ENCODE results near the gene CCDC188.
A peak's percentile ranks its signal among the peaks of the same experiment; 100 is the strongest.

Gene CCDC188

GRCh38 chr22:20137671-20138416, 13.0 kb downstream of the CCDC188 start:
- peaks cover 2% of the 10 kb centered on the region; the same call in 1 of the 2 replicates for H3K36me3 ChIP-seq (ENCODE audit: insufficient read depth, low read length)
- 92% methylated on average over 26 of the region's 26 CpGs for WGBS
- H3K27me3 ChIP-seq (ENCODE audit: insufficient read depth, low read length): no peaks in the 10 kb centered on the region
- H3K9ac ChIP-seq (ENCODE audit: low read depth, low read length): no peak overlapping the region; the same call in 1 of the 2 replicates
- no peak overlapping the region for H3K27ac ChIP-seq (ENCODE audit: low read depth, low read length)
- H3K9me3 ChIP-seq (ENCODE audit: insufficient read depth, low read depth, low read length): no peaks in the 10 kb centered on the region
- H3K4me3 ChIP-seq (ENCODE audit: low read length): no peak overlapping the region
- H3K4me1 ChIP-seq (ENCODE audit: insufficient read depth, low read length): 0 out of 2 replicates have a peak, but pooled peaks cover under 1% of the 10 kb centered on the region

- Histone ChIP-seq H3K27ac (ENCODE audit: low read depth, low read length) (no peak overlapping the region), H3K9me3 (ENCODE audit: insufficient read depth, low read depth, low read length) (no peaks in the 10 kb centered on the region), H3K4me3 (ENCODE audit: low read length) (no peak overlapping the region), H3K36me3 (ENCODE audit: insufficient read depth, low read length) (peaks cover 2% of the 10 kb centered on the region; the same call in 1 of the 2 replicates), H3K27me3 (ENCODE audit: insufficient read depth, low read length) (no peaks in the 10 kb centered on the region), H3K4me1 (ENCODE audit: insufficient read depth, low read length) (peaks cover 5% of the 10 kb centered on the region; the same call in 1 of the 2 replicates), H3K9ac (ENCODE audit: low read depth, low read length) (peak overlapping the region; percentile 31; the same call in 1 of the 2 replicates)
- WGBS: 92% methylated on average over 13 of the region's 13 CpGs
These were observed 13.7 kb downstream of the CCDC188 start for GRCh38 chr22:20137113-20137512.

DNA sequence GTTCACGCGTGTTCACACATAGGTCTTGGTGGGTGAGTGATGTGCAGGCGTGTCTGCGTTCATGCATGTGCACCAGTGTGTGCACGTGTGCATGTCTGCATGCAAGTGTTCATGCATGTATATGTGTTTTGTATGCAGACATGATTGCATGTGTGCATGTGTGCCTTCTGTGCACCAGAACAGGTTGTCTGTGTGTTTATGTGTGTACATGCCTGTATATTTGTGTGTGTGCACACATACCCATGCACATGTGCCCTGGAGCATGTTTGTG, 14.3 kb downstream of the CCDC188 start:
- no peak overlapping the region for H3K4me3 ChIP-seq (ENCODE audit: low read length)
- peaks cover 5% of the 10 kb centered on the region; the same call in 1 of the 2 replicates for H3K4me1 ChIP-seq (ENCODE audit: insufficient read depth, low read length)
- WGBS: 93% methylated on average over 5 of the region's 5 CpGs
- H3K27me3 ChIP-seq (ENCODE audit: insufficient read depth, low read length): no peaks in the 10 kb centered on the region
- H3K9me3 ChIP-seq (ENCODE audit: insufficient read depth, low read depth, low read length): no peaks in the 10 kb centered on the region
- no peak overlapping the region for H3K9ac ChIP-seq (ENCODE audit: low read depth, low read length)
- H3K27ac ChIP-seq (ENCODE audit: low read depth, low read length): no peak overlapping the region
- H3K36me3 ChIP-seq (ENCODE audit: insufficient read depth, low read length): peaks cover 2% of the 10 kb centered on the region; the same call in 1 of the 2 replicates

GRCh38 chr22:20135806-20136602, 14.9 kb downstream of the CCDC188 start:
- no peaks in the 10 kb centered on the region for H3K27me3 ChIP-seq (ENCODE audit: insufficient read depth, low read length)
- peaks cover 5% of the 10 kb centered on the region; the same call in 1 of the 2 replicates for H3K4me1 ChIP-seq (ENCODE audit: insufficient read depth, low read length)
- H3K4me3 ChIP-seq (ENCODE audit: low read length): no peak overlapping the region
- peaks cover 2% of the 10 kb centered on the region; the same call in 1 of the 2 replicates for H3K36me3 ChIP-seq (ENCODE audit: insufficient read depth, low read length)
- no peak overlapping the region for H3K27ac ChIP-seq (ENCODE audit: low read depth, low read length)
- 95% methylated on average over 25 of the region's 25 CpGs for WGBS
- H3K9ac ChIP-seq (ENCODE audit: low read depth, low read length): no peak overlapping the region
- no peaks in the 10 kb centered on the region for H3K9me3 ChIP-seq (ENCODE audit: insufficient read depth, low read depth, low read length)

- no peak overlapping the region for H3K9ac ChIP-seq (ENCODE audit: low read depth, low read length)
- H3K9me3 ChIP-seq (ENCODE audit: insufficient read depth, low read depth, low read length): no peaks in the 10 kb centered on the region
- WGBS: 93% methylated on average over 4 of the region's 4 CpGs
- H3K4me3 ChIP-seq (ENCODE audit: low read length): no peak overlapping the region
- H3K36me3 ChIP-seq (ENCODE audit: insufficient read depth, low read length): peaks cover 2% of the 10 kb centered on the region; the same call in 1 of the 2 replicates
- no peak overlapping the region for H3K27ac ChIP-seq (ENCODE audit: low read depth, low read length)
- peaks cover 5% of the 10 kb centered on the region; the same call in 1 of the 2 replicates for H3K4me1 ChIP-seq (ENCODE audit: insufficient read depth, low read length)
- no peaks in the 10 kb centered on the region for H3K27me3 ChIP-seq (ENCODE audit: insufficient read depth, low read length)
These were observed 15.6 kb downstream of the CCDC188 start for GRCh38 chr22:20135265-20135664.

GRCh38 chr22:20133930-20134549, 16.8 kb downstream of the CCDC188 start:
- WGBS: 90% methylated on average over 12 of the region's 12 CpGs
- H3K36me3 ChIP-seq (ENCODE audit: insufficient read depth, low read length): no peaks in the 10 kb centered on the region
- H3K9me3 ChIP-seq (ENCODE audit: insufficient read depth, low read depth, low read length): no peaks in the 10 kb centered on the region
- no peak overlapping the region for H3K4me3 ChIP-seq (ENCODE audit: low read length)
- H3K4me1 ChIP-seq (ENCODE audit: insufficient read depth, low read length): peaks cover 5% of the 10 kb centered on the region; the same call in 1 of the 2 replicates
- H3K9ac ChIP-seq (ENCODE audit: low read depth, low read length): no peak overlapping the region
- no peaks in the 10 kb centered on the region for H3K27me3 ChIP-seq (ENCODE audit: insufficient read depth, low read length)
- no peak overlapping the region for H3K27ac ChIP-seq (ENCODE audit: low read depth, low read length)

DNA sequence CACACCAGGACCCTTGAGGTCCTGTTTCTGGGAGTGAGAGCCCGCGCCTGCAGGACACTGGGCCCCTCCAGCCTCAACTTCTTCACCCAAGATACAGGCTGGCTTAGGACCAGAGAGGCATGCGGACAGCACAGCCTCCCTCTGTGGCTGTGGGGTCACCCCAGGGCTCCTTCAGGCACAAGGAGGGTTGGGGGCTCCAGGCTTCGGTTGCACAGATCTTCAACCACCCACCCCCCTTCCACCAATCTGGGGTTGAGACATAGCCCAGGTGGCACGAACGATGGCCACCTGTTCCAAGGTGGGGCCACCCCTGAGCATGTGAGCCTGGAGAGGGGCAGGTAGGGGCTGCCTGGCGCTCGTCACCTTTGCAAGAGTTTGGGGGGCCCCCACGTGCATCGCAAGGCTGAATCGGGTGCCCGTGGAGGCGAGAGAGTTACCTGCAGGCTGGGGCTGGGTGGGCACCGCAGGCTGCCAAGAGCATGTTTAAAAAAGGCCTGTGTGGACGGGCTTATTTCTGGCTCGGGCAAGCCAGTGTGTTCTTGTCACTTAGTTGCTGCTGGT, 18.1 kb downstream of the CCDC188 start:
- peak overlapping the region; percentile 73 for H3K4me3 ChIP-seq (ENCODE audit: low read length)
- H3K9ac ChIP-seq (ENCODE audit: low read depth, low read length): peak overlapping the region; percentile 72
- H3K36me3 ChIP-seq (ENCODE audit: insufficient read depth, low read length): peaks cover 6% of the 10 kb centered on the region
- H3K27ac ChIP-seq (ENCODE audit: low read depth, low read length): no peak overlapping the region
- no peaks in the 10 kb centered on the region for H3K9me3 ChIP-seq (ENCODE audit: insufficient read depth, low read depth, low read length)
- H3K4me1 ChIP-seq (ENCODE audit: insufficient read depth, low read length): peaks cover 5% of the 10 kb centered on the region; the same call in 1 of the 2 replicates
- WGBS: 89% methylated on average over 16 of the region's 16 CpGs
- no peaks in the 10 kb centered on the region for H3K27me3 ChIP-seq (ENCODE audit: insufficient read depth, low read length)

- 5% methylated on average over 72 of the region's 72 CpGs for WGBS
- H3K36me3 ChIP-seq (ENCODE audit: insufficient read depth, low read length): peaks cover 13% of the 10 kb centered on the region
- H3K9ac ChIP-seq (ENCODE audit: low read depth, low read length): peak overlapping the region; percentile 72
- H3K4me1 ChIP-seq (ENCODE audit: insufficient read depth, low read length): peaks cover 5% of the 10 kb centered on the region; the same call in 1 of the 2 replicates
- H3K27me3 ChIP-seq (ENCODE audit: insufficient read depth, low read length): no peaks in the 10 kb centered on the region
- no peaks in the 10 kb centered on the region for H3K9me3 ChIP-seq (ENCODE audit: insufficient read depth, low read depth, low read length)
- H3K27ac ChIP-seq (ENCODE audit: low read depth, low read length): no peak overlapping the region
- peak overlapping the region; percentile 73 for H3K4me3 ChIP-seq (ENCODE audit: low read length)
These were observed 18.8 kb downstream of the CCDC188 start for GRCh38 chr22:20131859-20132685.

- no peak within 1 kb of the TSS for H3K27ac ChIP-seq (ENCODE audit: low read depth, low read length)
- peak within 1 kb of the TSS; percentile 83 for H3K4me3 ChIP-seq (ENCODE audit: low read length)
- peaks cover 18% of the 10 kb centered on the region for H3K36me3 ChIP-seq (ENCODE audit: insufficient read depth, low read length)
- H3K4me1 ChIP-seq (ENCODE audit: insufficient read depth, low read length): peaks cover 5% of the 10 kb centered on the region; the same call in 1 of the 2 replicates
- under 1% methylated on average over 43 of the region's 43 CpGs for WGBS
- H3K9me3 ChIP-seq (ENCODE audit: insufficient read depth, low read depth, low read length): no peaks in the 10 kb centered on the region
- no peaks in the 10 kb centered on the region for H3K27me3 ChIP-seq (ENCODE audit: insufficient read depth, low read length)
- H3K9ac ChIP-seq (ENCODE audit: low read depth, low read length): peak within 1 kb of the TSS; percentile 78
These were observed 19.3 kb downstream of the CCDC188 start, which contains the start of gene ZDHHC8 for GRCh38 chr22:20131597-20131858. Gene ZDHHC8 (plus strand): TSS chr22:20131804. CDS start chr22:20131948, 144 bp downstream.

Data from HUES64 (cell line).